PC-3 (cell line): ENCODE measurements around the gene SLC8A3.

Experiments used
- CTCF ChIP-seq: fragments of 300-600 bp; sonication (generic); conservative IDR thresholded peaks from 2 replicates; pipeline ENCODE4 v1.5.1; 2017; ENCODE audit warnings: antibody characterized with exemption, low read depth, mild to moderate bottlenecking, low read length
- EZH2 ChIP-seq: fragments of 300-600 bp; sonication (generic); IDR thresholded peaks from one replicate; pipeline ENCODE4 v1.6.1; 2017; ENCODE audit warnings: antibody characterized with exemption, mild to moderate bottlenecking, low read length; ENCODE audit not compliant: unreplicated experiment
- EZH2phosphoT487 ChIP-seq: fragments of 300-600 bp; sonication (generic); IDR thresholded peaks from 2 replicates; pipeline ENCODE4 v1.6.1; 2018; ENCODE audit warnings: mild to moderate bottlenecking, antibody characterized with exemption, low read length, borderline replicate concordance

GRCh38 chr14:70118064-70118463, 70.7 kb downstream of the SLC8A3 start:
- no peak for TF ChIP-seq CTCF
- TF ChIP-seq EZH2, result no peak
- TF ChIP-seq EZH2phosphoT487, result no peak
